Endothelial cell of umbilical vein (primary cell): ENCODE measurements around the gene TRMT1. TPM values are rescaled to one million over a fixed set of nuclear protein-coding genes. Genes with fewer than 3 reads are reported as not detected.

Source experiments
- BruUV-seq: library from RNA; stranded (reverse); fragments of 400-500 nt; replicated peaks from 2 replicates; lab custom pipeline; 2021; lab: Mats Ljungman, UMichigan
- CTCF ChIA-PET: fragments of 300-600, 350-600 bp; sonication (Branson Sonifier 250); formaldehyde crosslinking; loops from one replicate; lab custom pipeline; 2021; ENCODE audit warnings: antibody characterized with exemption, inconsistent platforms; lab: Charles Lee
- POLR2A ChIA-PET: fragments of 300-600, 350-600 bp; sonication (Branson Sonifier 250); formaldehyde crosslinking; loops from one replicate; lab custom pipeline; 2021; ENCODE audit warnings: antibody characterized with exemption, inconsistent platforms; lab: Charles Lee
- DNase-seq: peaks from one replicate; pipeline ENCODE4 v3.0.0-alpha.2; 2011; ENCODE audit warnings: low read depth, low spot score
- FAIRE-seq: peaks from 2 replicates; lab custom pipeline; 2011; peaks lifted over from hg19 to GRCh38; lab: Jason Lieb, UNC
- H2AFZ ChIP-seq: 2 replicates; pipeline ENCODE4 v1.6.0; 2012; ENCODE audit warnings: low read depth, low read length, control low read depth, inconsistent platforms
- H3K27ac ChIP-seq: 2 replicates; pipeline ENCODE4 v1.5.1; 2011; ENCODE audit warnings: low read depth, mild to moderate bottlenecking, control low read depth, low read length, moderate library complexity; ENCODE audit not compliant: insufficient read depth
- H3K27me3 ChIP-seq, 2 experiments: 2 replicates each; pipeline versions ENCODE4 v1.6.0 to v1.6.1; 2011; ENCODE audit warnings: low read length in 2 of 2, mixed read lengths in 1 of 2; ENCODE audit not compliant: control insufficient read depth in 2 of 2, insufficient read depth in 2 of 2
- H3K36me3 ChIP-seq, 2 experiments: 2 replicates in 1 of 2; 3 replicates in 1 of 2; pipeline ENCODE4 v1.5.1; 2011; ENCODE audit warnings: low read length in 2 of 2, mild to moderate bottlenecking in 1 of 2, moderate library complexity in 1 of 2; ENCODE audit not compliant: control insufficient read depth in 2 of 2, insufficient read depth in 2 of 2; ENCODE audit errors: extremely low read depth in 1 of 2
- H3K4me1 ChIP-seq: 3 replicates; pipeline ENCODE4 v1.5.1; 2011; ENCODE audit warnings: mild to moderate bottlenecking, low read length; ENCODE audit not compliant: control insufficient read depth, insufficient read depth; ENCODE audit errors: extremely low read depth
- H3K4me2 ChIP-seq: 2 replicates; pipeline ENCODE4 v1.6.1; 2011; ENCODE audit warnings: low read length, control low read depth, mixed read lengths; ENCODE audit not compliant: insufficient read depth
- H3K4me3 ChIP-seq, 3 experiments: fragments of 200-600 bp in 1 of 3; sonication (generic), shearing (Covaris generic) in 1 of 3; replicated peaks in 1 of 3; 2 replicates each; pipeline ENCODE4 v1.5.1; 2011 to 2016; ENCODE audit warnings: control low read depth in 3 of 3, low read length in 3 of 3, mild to moderate bottlenecking in 2 of 3, inconsistent platforms in 1 of 3, low read depth in 1 of 3, moderate library complexity in 1 of 3; ENCODE audit not compliant: insufficient read depth in 1 of 3
- H3K79me2 ChIP-seq: 2 replicates; pipeline ENCODE4 v1.6.0; 2012; ENCODE audit warnings: low read length, inconsistent platforms; ENCODE audit not compliant: control insufficient read depth, insufficient read depth
- H3K9ac ChIP-seq: replicated peaks from 2 replicates; pipeline ENCODE3; 2011; ENCODE audit warnings: low read length, control low read depth; ENCODE audit not compliant: insufficient read depth; ENCODE audit errors: extremely low read depth
- H3K9me1 ChIP-seq: replicated peaks from 3 replicates; pipeline ENCODE4 v1.6.0; 2011; ENCODE audit warnings: mild to moderate bottlenecking, low read length; ENCODE audit not compliant: control insufficient read depth, insufficient read depth; ENCODE audit errors: extremely low read depth
- H3K9me3 ChIP-seq: replicated peaks from 2 replicates; pipeline ENCODE4 v1.5.1; 2012; ENCODE audit warnings: low read length, inconsistent platforms; ENCODE audit not compliant: control insufficient read depth, insufficient read depth
- H4K20me1 ChIP-seq: replicated peaks from 2 replicates; pipeline ENCODE3; 2011; ENCODE audit warnings: mild to moderate bottlenecking, low read length; ENCODE audit not compliant: control insufficient read depth, insufficient read depth; ENCODE audit errors: extremely low read depth
- CTCF ChIP-seq, 2 donors: IDR thresholded peaks; 1 replicate in 1 of 2; 2 replicates in 1 of 2; pipeline ENCODE4 v1.5.1; 2011; ENCODE audit warnings: low read length in 2 of 2, mild to moderate bottlenecking in 2 of 2, moderate library complexity in 2 of 2, control low read depth in 1 of 2, inconsistent platforms in 1 of 2, low read depth in 1 of 2; ENCODE audit not compliant: insufficient read depth in 1 of 2; ENCODE audit errors: extremely low read depth in 1 of 2
- EZH2 ChIP-seq: IDR thresholded peaks from 2 replicates; pipeline ENCODE4 v1.6.1; 2012; ENCODE audit warnings: borderline replicate concordance, low read depth, mild to moderate bottlenecking, moderate library complexity, low read length, inconsistent platforms; ENCODE audit not compliant: severe bottlenecking
- FOS ChIP-seq: IDR thresholded peaks from 2 replicates; pipeline ENCODE4 v1.6.1; 2011; ENCODE audit warnings: mild to moderate bottlenecking, low read length, moderate library complexity, borderline replicate concordance; ENCODE audit not compliant: insufficient read depth
- GATA2 ChIP-seq: IDR thresholded peaks from 2 replicates; pipeline ENCODE4 v1.7.0; 2011; ENCODE audit warnings: low read depth, mild to moderate bottlenecking, moderate library complexity, mixed read lengths, low read length; ENCODE audit not compliant: insufficient read length, insufficient read depth
- JUN ChIP-seq: IDR thresholded peaks from 2 replicates; pipeline ENCODE4 v1.6.1; 2011; ENCODE audit warnings: borderline replicate concordance, low read depth; ENCODE audit not compliant: insufficient read length, insufficient read depth
- MAX ChIP-seq: IDR thresholded peaks from 2 replicates; pipeline ENCODE4 v1.6.1; 2011; ENCODE audit not compliant: insufficient read depth, insufficient read length
- MYC ChIP-seq: IDR thresholded peaks from one replicate; pipeline ENCODE4 v1.6.1; 2011; ENCODE audit warnings: mild to moderate bottlenecking, low read depth, low read length
- POLR2A ChIP-seq: IDR thresholded peaks from 2 replicates; pipeline ENCODE4 v1.6.1; 2012; ENCODE audit warnings: low read depth, mild to moderate bottlenecking, control low read depth, low read length
- POLR2AphosphoS5 ChIP-seq: IDR thresholded peaks from 2 replicates; pipeline ENCODE4 v1.6.1; 2012; ENCODE audit warnings: low read depth, mild to moderate bottlenecking, control low read depth, low read length, moderate library complexity; ENCODE audit not compliant: insufficient read depth
- dilution Hi-C: fragments of 300-500 bp; cut with MboI; formaldehyde crosslinking; loops from one replicate; pipeline ENCODE4 v1.15.0; 2019; ENCODE audit warnings: low sequenced_read_pairs; ENCODE audit not compliant: extremely low pct_ligation_motif_present
- intact Hi-C: fragments of 100-400 bp; cut with micrococcal nuclease; formaldehyde crosslinking; loops from one replicate; pipeline ENCODE4 v1.10.0; 2022
- polyA plus RNA-seq, 4 experiments: library from polyadenylated mRNA; depleted of rRNA in 3 of 4; stranded (reverse) in 3 of 4; unstranded in 1 of 4; fragments of >200 nt; gene quantifications; 2 replicates each; pipeline versions ENCODE4 v1.2.1 to v1.2.3, GENCODE V29; 2011 to 2012; ENCODE audit warnings: missing spikeins in 1 of 4
- total RNA-seq: library from RNA; stranded (reverse); gene quantifications from 2 replicates; pipeline ENCODE4 v1.2.3, GENCODE V29; 2021

The TRMT1 gene
- total and polyA plus RNA-seq, 2 donors (not counting 3 experiments of a cell fraction or from before 2014, with no cell fraction given): 46.3 to 53.0 TPM

GRCh38 chr19:13130886-13131490, 14.4 kb upstream of the TRMT1 start:
- H3K36me3 ChIP-seq: peaks cover 0 to 13% of the 10 kb centered on the region in 2 experiments
- H3K4me2 ChIP-seq: no peak overlapping the region
- peaks cover 77% of the 10 kb centered on the region for H3K79me2 ChIP-seq
- peaks cover 2% of the 10 kb centered on the region for H4K20me1 ChIP-seq
- DNase-seq (no peak), FAIRE-seq (no peak)
- no peaks in the 10 kb centered on the region for H3K27me3 ChIP-seq
- intact Hi-C loops (no loop called here), dilution Hi-C loops (no loop called here)
- no peak overlapping the region for H3K4me3 ChIP-seq
- no peak overlapping the region for H3K27ac ChIP-seq
- H3K9ac ChIP-seq: no peak overlapping the region
- ChIA-PET POLR2A (no interaction called here), CTCF (interaction anchor here (0.5 to 1.6 kb wide), 2 partner anchors 14 to 22 kb away, joined by 3 read pairs; no protein-coding TSS in a partner anchor)
- no peak for TF ChIP-seq CTCF (IDR thresholded peaks at IDR 0.05; ENCODE audit: extremely low read depth in 1 of 2, insufficient read depth in 1 of 2, low read depth in 1 of 2, low read length in 2 of 2)
- TF ChIP-seq FOS: no peak
- TF ChIP-seq JUN: no peak
- TF ChIP-seq POLR2A: no peak
- no peak for TF ChIP-seq MAX
- no peak for TF ChIP-seq GATA2
- TF ChIP-seq POLR2AphosphoS5: no peak
- TF ChIP-seq MYC: no peak
- no peak for TF ChIP-seq EZH2
- no peak overlapping the region for H2AFZ ChIP-seq
- H3K4me1 ChIP-seq: no peaks in the 10 kb centered on the region
- no peaks in the 10 kb centered on the region for H3K9me3 ChIP-seq
- no TSS peak for BruUV-seq
- no peaks in the 10 kb centered on the region for H3K9me1 ChIP-seq
